C1 segment of cervical spinal cord (tissue), 14 donors: Measurements from ENCODE around the gene APOOL.

Experiments
- DNase-seq, 14 donors: peaks; one replicate each; lab custom pipeline; 2025; lab: John Stamatoyannopoulos, UW

APOOL gene

DNA sequence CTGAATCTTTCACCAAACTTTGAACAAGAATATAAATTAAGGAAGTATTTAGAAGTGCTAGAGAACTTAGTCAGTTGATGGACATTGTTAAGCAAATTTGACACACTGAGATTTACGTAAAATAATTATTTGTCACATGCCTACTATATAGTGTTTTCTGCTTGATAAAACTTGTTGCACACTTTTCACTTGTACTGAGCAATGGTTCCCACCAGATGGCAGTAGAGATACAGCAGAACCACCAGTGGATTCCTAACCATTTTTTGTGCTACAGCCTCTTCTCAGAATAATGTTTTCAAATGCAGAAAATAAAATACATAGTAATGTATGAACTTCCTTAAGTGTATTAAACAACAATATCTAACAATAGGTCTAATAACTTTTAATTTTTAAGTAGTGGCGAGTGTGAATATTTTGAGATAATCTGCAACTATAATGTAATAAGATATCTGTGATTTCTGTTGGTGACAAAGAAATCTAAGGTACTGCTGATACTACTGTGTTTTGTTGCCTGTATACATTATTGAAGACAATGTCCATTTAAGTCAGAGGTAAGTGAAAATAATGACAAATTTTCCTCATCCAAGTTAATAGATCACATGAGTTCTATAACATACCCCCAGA is 81.2 kb downstream of the APOOL start:
- DNase-seq = no peak

DNA sequence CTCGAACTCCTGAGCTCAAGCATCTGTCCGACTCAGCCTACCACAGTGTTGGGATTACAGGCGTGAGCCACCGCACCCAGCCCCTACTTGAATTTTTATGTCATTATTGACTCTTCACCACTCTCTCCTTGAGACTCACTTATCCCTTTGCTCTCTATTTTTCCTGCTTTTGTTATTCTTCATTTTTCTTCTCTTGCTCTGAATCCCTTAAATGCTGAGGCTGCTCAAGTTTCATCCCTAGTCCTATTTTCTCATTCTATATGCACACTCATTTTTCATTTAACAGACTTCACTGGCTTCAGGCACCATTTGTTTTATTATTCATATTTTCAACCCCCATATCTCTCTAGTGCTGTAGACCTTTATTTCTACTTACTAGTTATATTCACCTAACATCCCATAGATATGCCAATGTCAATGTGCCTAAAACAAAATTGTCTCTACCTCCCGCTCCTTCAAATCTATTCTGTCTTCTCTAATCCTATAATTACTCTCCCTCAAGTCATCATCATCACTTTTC is 85.7 kb downstream of the APOOL start:
- DNase-seq = no peak

DNA sequence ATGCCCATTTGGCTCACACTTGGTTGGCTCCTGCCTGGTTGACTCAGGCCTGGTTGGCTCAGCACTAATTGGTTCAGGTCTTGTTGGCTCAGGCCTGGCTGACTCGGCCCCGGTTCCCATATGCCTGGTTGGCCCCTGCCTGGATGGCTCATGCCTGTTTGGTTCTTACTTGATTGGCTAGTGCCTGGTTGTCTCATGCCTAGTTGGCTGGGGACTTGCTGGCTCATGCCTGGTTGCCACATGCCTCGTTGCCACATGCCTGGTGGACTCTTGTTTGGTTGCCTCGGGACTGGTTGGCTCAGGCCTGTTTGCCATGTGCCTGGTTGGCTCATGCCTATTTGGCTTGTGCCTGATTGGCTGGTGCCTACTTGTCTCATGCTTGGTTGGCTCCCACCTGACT is 103.7 kb downstream of the APOOL start:
- no peak for DNase-seq

DNA sequence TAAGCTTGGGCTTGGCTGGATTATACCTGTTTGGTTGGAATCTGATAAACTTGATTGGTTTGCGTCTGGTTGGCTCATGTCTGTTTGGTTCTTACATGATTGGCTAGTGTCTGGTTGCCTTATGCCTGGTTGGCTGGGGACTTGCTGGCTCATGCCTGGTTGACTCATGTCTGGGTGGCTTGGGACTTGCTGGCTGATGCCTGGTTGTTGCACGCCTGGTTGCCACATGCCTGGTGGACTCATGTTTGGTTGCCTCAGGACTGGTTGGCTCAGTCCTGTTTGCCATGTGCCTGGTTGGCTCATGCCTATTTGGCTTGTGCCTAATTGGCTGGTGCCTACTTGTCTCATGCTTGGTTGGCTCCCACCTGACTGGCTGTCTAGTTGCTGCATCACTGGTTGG is 104.5 kb downstream of the APOOL start:
- no peak for DNase-seq

DNA sequence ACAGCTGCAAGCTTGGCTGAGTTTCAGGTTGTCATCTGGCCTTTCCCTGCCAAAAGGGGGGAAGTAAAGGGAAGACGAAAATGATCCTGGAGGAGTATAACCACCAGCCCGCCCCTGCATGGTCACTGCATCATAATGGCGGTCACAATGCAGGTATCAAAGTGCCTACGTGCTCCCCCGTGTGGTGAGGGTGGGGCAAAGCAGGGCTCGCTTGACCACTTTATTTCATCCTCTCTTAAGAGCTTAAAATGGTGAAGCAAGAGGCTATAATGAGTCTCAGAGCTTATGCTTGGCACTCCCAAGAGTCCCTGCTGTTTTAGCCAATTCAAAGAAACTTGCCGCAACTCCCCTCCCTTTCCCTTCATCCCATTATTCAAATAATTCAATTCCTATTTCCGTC is 105.6 kb downstream of the APOOL start:
- no peak for DNase-seq

DNA sequence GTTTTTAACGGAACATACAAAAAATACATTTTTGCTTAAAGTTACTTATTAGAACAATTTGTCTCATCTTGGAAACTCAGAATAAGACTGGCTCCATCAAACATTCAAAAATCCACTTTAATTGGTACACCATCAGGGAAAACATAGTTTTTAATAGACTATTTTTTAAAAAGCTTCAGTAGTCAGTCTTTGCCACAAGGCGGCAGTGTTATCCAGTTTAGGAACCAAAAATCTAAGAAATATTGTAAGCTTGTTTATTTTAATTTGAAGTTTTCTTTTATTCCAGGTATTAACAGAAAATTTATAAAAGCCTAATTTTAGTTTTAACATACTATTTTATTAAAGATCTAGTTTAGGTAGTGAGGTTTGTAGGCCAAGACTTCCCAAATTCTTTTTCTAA is 107.7 kb downstream of the APOOL start:
- DNase-seq = no peak

DNA sequence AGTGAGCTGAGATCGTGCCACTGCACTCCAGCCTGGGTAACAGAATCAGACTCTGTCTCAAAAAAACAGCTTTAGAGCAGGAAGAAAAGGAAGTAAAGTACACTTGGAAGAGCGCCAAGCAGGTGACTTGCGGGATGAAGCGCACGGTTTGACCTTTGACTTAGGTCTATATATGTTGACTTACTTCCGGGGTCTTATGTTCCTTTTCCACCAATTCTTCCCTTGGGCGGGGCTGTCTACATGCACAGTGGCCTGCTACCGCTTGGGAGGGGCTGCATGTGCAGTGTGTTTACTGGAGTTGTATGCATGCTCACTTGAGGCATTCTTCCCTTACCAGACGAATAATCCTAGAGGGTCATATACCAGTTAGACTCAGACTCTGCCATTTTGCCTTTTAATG is 108.6 kb downstream of the APOOL start:
- DNase-seq = no peak

DNA sequence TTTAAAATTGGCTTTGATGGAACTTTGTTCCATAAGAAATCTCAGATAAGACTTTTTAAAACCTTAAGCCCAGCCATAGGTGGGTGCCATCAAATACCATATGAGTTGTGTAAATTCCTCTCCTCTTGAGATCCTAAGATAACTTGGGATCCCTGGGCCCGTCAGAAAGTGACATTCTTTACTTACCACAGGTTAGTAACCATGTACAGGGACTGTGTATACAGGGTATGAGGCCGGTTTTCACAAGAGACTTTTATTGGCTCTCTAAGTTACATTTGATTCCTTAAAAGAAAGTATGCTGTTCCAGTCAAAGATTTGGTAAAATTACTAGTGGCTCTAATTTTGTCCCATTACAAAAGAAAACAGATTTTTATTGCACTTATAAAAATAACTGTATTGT is 110.1 kb downstream of the APOOL start:
- no peak for DNase-seq

DNA sequence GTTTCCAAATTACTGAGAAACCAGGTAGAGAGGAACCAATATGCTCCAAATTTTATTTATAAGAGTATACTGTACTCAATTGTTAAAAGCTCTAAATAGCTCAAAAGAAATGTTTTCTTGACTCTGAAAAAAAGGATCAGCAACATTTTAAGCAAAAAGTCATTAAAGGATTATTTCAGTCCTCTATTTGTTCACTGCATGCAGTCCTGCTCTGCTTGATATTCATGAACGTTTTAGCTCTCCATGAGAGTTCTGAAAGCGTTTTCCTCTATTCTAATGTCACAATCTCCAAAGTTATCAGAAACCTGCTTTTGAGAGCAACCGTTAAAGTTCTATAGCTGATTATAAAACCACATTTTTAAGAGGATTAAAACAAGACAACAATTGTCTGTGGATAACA is 110.5 kb downstream of the APOOL start:
- no peak for DNase-seq

DNA sequence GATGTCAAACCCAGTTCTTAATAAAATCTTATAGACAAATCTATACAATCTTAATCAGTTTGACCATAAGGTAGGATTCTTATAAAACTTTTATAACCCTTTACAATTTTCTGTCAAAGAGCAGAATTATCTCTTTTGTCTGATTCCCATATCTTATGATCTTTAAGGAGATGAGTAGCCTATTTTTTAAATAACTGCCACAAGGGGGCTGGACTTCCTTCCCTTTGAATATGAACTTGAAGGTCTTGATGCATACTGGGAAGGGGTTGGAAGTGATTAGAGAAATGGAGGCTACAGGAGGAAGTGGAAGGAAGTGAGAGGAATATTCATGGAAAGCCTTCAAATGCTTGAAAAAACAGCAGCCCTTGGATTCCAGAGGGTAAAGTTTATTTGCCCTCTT is 111.1 kb downstream of the APOOL start:
- DNase-seq = no peak

DNA sequence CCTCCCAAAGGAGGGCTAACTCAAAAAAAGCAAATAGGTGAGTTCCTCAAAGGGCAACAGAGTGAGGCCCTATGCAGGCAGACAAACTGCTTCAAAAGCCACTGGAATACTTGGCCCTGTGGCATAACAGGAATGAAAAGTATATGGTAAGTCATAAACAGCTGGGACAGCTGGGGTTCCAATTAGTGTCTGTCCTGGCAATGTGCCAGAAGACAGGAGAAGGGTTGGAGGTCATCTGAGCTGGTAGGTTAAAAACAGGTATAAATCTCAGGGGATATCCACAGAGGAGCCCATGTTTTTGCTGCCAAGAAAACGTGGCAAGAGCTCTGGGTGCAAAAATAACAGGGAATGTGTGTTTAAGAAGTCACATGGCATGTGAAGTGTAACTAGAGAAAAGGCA is 111.6 kb downstream of the APOOL start:
- DNase-seq = no peak

DNA sequence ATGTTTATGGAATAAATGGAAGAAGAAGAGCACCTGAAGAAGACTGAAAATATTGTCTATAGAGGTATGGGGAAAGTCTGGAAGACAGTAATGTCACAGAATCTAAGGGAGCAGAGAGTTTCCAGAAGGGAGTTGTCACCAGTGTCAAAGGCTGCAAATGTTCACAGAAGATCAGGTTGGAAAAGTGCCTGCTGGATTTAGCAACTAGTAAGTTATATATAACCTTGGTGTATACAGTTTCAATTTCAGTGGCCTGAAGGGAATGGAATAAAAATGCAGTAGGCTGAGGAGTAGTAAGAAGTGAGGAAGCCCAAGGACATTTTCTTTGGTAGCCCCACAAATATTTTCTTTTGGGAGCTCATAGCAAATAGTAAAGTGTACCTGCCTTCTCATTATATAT is 132.7 kb downstream of the APOOL start:
- DNase-seq = no peak

DNA sequence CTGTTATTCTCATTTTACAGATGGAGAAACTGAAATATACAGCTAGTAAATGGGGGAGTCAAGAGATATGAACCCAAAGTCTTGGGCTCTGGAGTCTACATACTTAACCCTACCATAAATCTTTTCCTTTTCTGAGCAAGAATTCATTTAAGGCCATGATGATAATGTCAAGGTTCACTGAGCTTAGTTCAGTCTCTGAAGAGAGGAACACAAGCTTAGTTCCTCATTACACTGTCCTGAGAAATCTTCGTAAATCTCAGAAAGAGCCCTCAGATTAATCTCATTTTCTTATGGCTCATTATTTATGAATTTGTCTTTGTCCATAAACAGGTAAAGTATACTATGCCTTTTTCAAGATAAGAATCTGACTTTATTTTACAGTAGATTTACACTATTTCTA is 135.7 kb downstream of the APOOL start:
- no peak for DNase-seq

DNA sequence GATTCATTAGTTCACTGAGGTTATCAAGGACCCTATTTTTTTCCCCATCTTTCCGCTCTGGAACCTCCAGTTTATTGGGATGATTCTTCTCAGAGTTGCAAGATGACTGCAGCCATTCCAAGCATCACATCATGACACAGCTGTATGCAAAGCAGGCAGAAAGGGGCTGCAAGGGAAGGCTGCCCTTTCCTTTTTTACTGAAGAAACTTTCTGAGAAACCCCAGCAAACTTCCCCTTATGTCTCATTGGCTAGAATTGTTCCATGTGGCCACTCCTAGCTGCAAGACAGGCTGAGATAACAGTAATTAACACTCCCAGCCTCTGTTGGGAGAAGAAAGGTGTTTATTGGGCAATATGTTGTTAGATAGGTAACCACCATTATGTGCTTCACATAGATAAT is 137.3 kb downstream of the APOOL start:
- no peak for DNase-seq
